PC-3 (cell line): Measurements from ENCODE around the gene SPAG6. TPM values are rescaled to one million over a fixed set of nuclear protein-coding genes. Genes with fewer than 3 reads are reported as not detected.
"Not testable (repeated sequence)": the region's sequence is repeated elsewhere in the genome, so short reads cannot be mapped to it uniquely, and the experiment has no call there.

ENCODE experiments used
- ATAC-seq: fragments of 200-7000 bp; cut with Tn5 transposase; 2 replicates; pipeline ENCODE4 v1.9.1; 2020; ENCODE audit warnings: mild to moderate bottlenecking, moderate library complexity
- BruUV-seq: library from RNA; stranded (reverse); fragments of 400-500 nt; replicated peaks from 2 replicates; lab custom pipeline; 2021; lab: Mats Ljungman, UMichigan
- CTCF ChIA-PET: fragments of 300-600 bp; sonication (Branson Sonifier 250); formaldehyde crosslinking; loops from one replicate; lab custom pipeline; 2022; ENCODE audit warnings: antibody characterized with exemption; lab: Charles Lee
- POLR2A ChIA-PET: fragments of 300-600 bp; sonication (Branson Sonifier 250); formaldehyde crosslinking; loops from one replicate; lab custom pipeline; 2022; ENCODE audit warnings: antibody characterized with exemption; ENCODE audit not compliant: unreplicated experiment; lab: Charles Lee
- DNase-seq: peaks from one replicate; pipeline ENCODE4 v3.0.0-alpha.2; 2015
- H2AFZ ChIP-seq: fragments of 300-600 bp; sonication (generic); 2 replicates; pipeline ENCODE4 v1.6.0; 2016; ENCODE audit warnings: antibody characterized with exemption, low read length
- H3F3A ChIP-seq: fragments of 300-600 bp; sonication (generic); one replicate; pipeline ENCODE4 v1.6.0; 2017; ENCODE audit warnings: antibody characterized with exemption, low read length, control low read depth, mild to moderate bottlenecking; ENCODE audit not compliant: unreplicated experiment
- H3K27ac ChIP-seq: fragments of 300-600 bp; sonication (generic); 2 replicates; pipeline ENCODE4 v1.5.1; 2016; ENCODE audit warnings: mild to moderate bottlenecking, low read length
- H3K27me3 ChIP-seq: fragments of 300-600 bp; sonication (generic); 2 replicates; pipeline ENCODE4 v1.6.1; 2016; ENCODE audit warnings: low read length, mixed read lengths
- H3K36me3 ChIP-seq: fragments of 300-600 bp; sonication (generic); 2 replicates; pipeline ENCODE4 v1.6.1; 2016; ENCODE audit warnings: low read depth, mixed run types, low read length, mixed read lengths
- H3K4me1 ChIP-seq: fragments of 300-600 bp; sonication (generic); 2 replicates; pipeline ENCODE4 v1.5.1; 2016; ENCODE audit warnings: low read length; ENCODE audit not compliant: insufficient read depth
- H3K4me2 ChIP-seq: fragments of 300-600 bp; sonication (generic); 2 replicates; pipeline ENCODE4 v1.6.0; 2016; ENCODE audit warnings: low read length
- H3K4me3 ChIP-seq: fragments of 300-600 bp; sonication (generic); 2 replicates; pipeline ENCODE4 v1.5.1; 2016; ENCODE audit warnings: mild to moderate bottlenecking, low read length, mixed read lengths
- H3K79me2 ChIP-seq: fragments of 300-600 bp; sonication (generic); 2 replicates; pipeline ENCODE4 v1.6.1; 2017; ENCODE audit warnings: low read length, mixed read lengths
- H3K9ac ChIP-seq: fragments of 300-600 bp; sonication (generic); 2 replicates; pipeline ENCODE4 v1.6.0; 2016; ENCODE audit warnings: mild to moderate bottlenecking, low read length
- H3K9me2 ChIP-seq: fragments of 300-600 bp; sonication (generic); replicated peaks from 2 replicates; pipeline ENCODE4 v1.6.1; 2016; ENCODE audit warnings: mixed run types, low read length, mixed read lengths
- H3K9me3 ChIP-seq: fragments of 300-600 bp; sonication (generic); 2 replicates; pipeline ENCODE4 v1.6.1; 2016; ENCODE audit warnings: low read length, mixed read lengths
- H4K20me1 ChIP-seq: fragments of 300-600 bp; sonication (generic); 2 replicates; pipeline ENCODE4 v1.6.1; 2016; ENCODE audit warnings: low read length, mixed read lengths
- CTCF ChIP-seq: fragments of 300-600 bp; sonication (generic); conservative IDR thresholded peaks from 2 replicates; pipeline ENCODE4 v1.5.1; 2017; ENCODE audit warnings: antibody characterized with exemption, low read depth, mild to moderate bottlenecking, low read length
- EZH2 ChIP-seq: fragments of 300-600 bp; sonication (generic); IDR thresholded peaks from one replicate; pipeline ENCODE4 v1.6.1; 2017; ENCODE audit warnings: antibody characterized with exemption, mild to moderate bottlenecking, low read length; ENCODE audit not compliant: unreplicated experiment
- EZH2phosphoT487 ChIP-seq: fragments of 300-600 bp; sonication (generic); IDR thresholded peaks from 2 replicates; pipeline ENCODE4 v1.6.1; 2018; ENCODE audit warnings: mild to moderate bottlenecking, antibody characterized with exemption, low read length, borderline replicate concordance
- intact Hi-C: fragments of 100-400 bp; cut with micrococcal nuclease; formaldehyde crosslinking; loops from 2 replicates; pipeline ENCODE4 v1.9.0; 2023
- total RNA-seq: library from RNA; depleted of rRNA; stranded (reverse); fragments of >200 nt; gene quantifications from 2 replicates; pipeline ENCODE4 v1.2.3, GENCODE V29; 2014

Gene SPAG6
- total RNA-seq, 1 experiment from 2014 or later: 0.04 TPM

GRCh38 chr10:22351131-22351703 is 5.9 kb downstream of the SPAG6 start:
- Histone ChIP-seq H2AFZ (no peak overlapping the region), H3K79me2 (no peaks in the 10 kb centered on the region), H3K9me3 (no peaks in the 10 kb centered on the region), H3K9ac (no peak overlapping the region), H3K27ac (no peak overlapping the region), H3K4me3 (no peak overlapping the region), H3K36me3 (no peaks in the 10 kb centered on the region), H4K20me1 (no peaks in the 10 kb centered on the region), H3K4me2 (no peak overlapping the region), H3F3A (no peaks in the 10 kb centered on the region), H3K4me1 (no peaks in the 10 kb centered on the region), H3K27me3 (no peaks in the 10 kb centered on the region), H3K9me2 (no peaks in the 10 kb centered on the region)
- DNase-seq: no peak
- ChIA-PET POLR2A (no interaction called here), CTCF (no interaction called here)
- intact Hi-C loops: no loop called here
- no peak for ATAC-seq
- no TSS peak for BruUV-seq
- TF ChIP-seq EZH2: no peak
- no peak for TF ChIP-seq EZH2phosphoT487
- no peak for TF ChIP-seq CTCF

- Histone ChIP-seq H3K4me2 (no peak overlapping the region), H3K9me3 (no peaks in the 10 kb centered on the region), H3K9me2 (no peaks in the 10 kb centered on the region), H3K27ac (no peak overlapping the region), H3K36me3 (no peaks in the 10 kb centered on the region), H2AFZ (no peak overlapping the region), H3K4me3 (no peak overlapping the region), H3K4me1 (no peaks in the 10 kb centered on the region), H4K20me1 (no peaks in the 10 kb centered on the region), H3K9ac (no peak overlapping the region), H3K27me3 (no peaks in the 10 kb centered on the region), H3K79me2 (no peaks in the 10 kb centered on the region), H3F3A (no peaks in the 10 kb centered on the region)
- no peak for TF ChIP-seq EZH2phosphoT487
- no peak for TF ChIP-seq CTCF
- no peak for TF ChIP-seq EZH2
- CTCF ChIA-PET: no interaction called here
- POLR2A ChIA-PET: no interaction called here
- intact Hi-C loops: no loop called here
- ATAC-seq: no peak
- DNase-seq: no peak
- no TSS peak for BruUV-seq
Measured at GRCh38 chr10:22356324-22356873, 11.1 kb downstream of the SPAG6 start.

- H3K36me3 ChIP-seq, H3K9ac ChIP-seq, intact Hi-C loops, H3K27me3 ChIP-seq, H3F3A ChIP-seq, H3K9me3 ChIP-seq, ATAC-seq, H3K9me2 ChIP-seq, BruUV-seq, H3K79me2 ChIP-seq, H2AFZ ChIP-seq, H3K27ac ChIP-seq, DNase-seq, H3K4me3 ChIP-seq, CTCF ChIA-PET, H4K20me1 ChIP-seq, H3K4me1 ChIP-seq, POLR2A ChIA-PET, H3K4me2 ChIP-seq: not testable (repeated sequence)
Measured at GRCh38 chr10:22357770-22358169, 12.5 kb downstream of the SPAG6 start.
